ENCODE results near the gene RBBP8NL.

- TF ChIP-seq, protein P1, sequence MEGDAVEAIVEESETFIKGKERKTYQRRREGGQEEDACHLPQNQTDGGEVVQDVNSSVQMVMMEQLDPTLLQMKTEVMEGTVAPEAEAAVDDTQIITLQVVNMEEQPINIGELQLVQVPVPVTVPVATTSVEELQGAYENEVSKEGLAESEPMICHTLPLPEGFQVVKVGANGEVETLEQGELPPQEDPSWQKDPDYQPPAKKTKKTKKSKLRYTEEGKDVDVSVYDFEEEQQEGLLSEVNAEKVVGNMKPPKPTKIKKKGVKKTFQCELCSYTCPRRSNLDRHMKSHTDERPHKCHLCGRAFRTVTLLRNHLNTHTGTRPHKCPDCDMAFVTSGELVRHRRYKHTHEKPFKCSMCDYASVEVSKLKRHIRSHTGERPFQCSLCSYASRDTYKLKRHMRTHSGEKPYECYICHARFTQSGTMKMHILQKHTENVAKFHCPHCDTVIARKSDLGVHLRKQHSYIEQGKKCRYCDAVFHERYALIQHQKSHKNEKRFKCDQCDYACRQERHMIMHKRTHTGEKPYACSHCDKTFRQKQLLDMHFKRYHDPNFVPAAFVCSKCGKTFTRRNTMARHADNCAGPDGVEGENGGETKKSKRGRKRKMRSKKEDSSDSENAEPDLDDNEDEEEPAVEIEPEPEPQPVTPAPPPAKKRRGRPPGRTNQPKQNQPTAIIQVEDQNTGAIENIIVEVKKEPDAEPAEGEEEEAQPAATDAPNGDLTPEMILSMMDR (IDR thresholded peaks at IDR 0.05), result no peak
- TF ChIP-seq POLR2A (IDR thresholded peaks at IDR 0.05), result no peak
Observed at GRCh38 chr20:62474604-62475026, 47.3 kb upstream of the RBBP8NL start.

Measured in adrenal gland (tissue), 5 donors.